GM19324 (cell line): ENCODE measurements around the gene FCN1.

ENCODE experiments used
- ATAC-seq: cut with Tn5 transposase; IDR thresholded peaks from one replicate; pipeline ENCODE4 v1.9.1; 2021; ENCODE audit warnings: mild to moderate bottlenecking, moderate library complexity; ENCODE audit not compliant: unreplicated experiment, low FRiP score

The FCN1 gene

DNA sequence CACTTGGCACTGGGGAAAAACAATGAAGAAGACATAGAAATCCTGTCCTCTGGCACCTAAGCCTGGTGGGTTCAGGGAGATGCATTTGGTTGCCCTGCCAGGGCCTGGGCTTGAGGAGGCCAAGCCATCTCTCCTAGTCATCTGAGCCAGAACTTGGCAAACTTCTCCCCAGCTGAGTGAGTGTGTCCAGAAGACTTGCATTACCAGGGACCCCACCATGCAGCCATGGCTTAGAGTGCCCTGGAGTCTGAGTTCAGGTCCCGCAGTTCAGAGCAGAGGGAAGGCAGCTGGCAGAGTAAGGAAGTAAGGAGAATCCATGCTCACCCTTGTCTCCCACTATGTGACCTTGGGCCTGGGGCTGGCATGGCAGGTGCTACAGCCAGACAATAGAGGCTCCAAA lies 37.4 kb upstream of the FCN1 start:
- no peak for ATAC-seq

DNA sequence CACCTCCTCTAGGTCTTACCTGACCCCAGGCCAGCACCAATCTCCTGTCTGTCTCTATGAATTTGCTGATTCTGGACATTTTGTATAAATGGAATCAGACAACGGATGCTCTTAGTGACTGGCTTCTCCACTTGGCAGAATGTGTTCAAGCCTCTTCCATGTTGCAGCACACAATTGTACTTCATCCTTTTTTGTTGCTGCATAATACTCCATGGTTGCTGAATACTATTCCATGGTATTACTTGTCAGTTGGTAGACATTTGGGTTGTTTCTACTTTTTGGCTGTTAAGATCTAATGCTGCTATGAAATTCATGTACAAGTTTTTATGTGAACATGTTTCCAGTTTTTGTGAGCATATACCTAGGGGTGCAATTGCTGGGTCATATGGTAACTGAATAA lies 34.3 kb upstream of the FCN1 start:
- no peak for ATAC-seq

DNA sequence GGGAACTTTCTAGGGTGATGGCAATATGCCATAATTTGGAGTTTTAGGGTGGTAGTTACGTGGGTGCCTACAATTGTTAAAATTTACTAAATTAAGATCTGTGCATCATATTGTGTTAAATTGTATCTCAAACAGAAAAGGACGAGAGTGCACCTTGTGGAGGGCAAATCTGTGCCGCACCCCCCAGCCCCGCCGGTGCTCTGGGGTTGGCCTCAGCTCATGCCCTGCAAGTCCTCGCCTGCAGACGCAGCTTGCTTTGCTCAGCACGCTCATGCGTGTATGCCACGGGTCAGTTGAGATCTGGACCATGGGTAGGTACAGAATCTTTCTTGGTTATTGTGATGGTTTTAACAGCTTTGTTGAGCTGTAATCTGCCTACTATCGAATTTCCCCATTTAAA lies 33.7 kb upstream of the FCN1 start:
- no peak for ATAC-seq

DNA sequence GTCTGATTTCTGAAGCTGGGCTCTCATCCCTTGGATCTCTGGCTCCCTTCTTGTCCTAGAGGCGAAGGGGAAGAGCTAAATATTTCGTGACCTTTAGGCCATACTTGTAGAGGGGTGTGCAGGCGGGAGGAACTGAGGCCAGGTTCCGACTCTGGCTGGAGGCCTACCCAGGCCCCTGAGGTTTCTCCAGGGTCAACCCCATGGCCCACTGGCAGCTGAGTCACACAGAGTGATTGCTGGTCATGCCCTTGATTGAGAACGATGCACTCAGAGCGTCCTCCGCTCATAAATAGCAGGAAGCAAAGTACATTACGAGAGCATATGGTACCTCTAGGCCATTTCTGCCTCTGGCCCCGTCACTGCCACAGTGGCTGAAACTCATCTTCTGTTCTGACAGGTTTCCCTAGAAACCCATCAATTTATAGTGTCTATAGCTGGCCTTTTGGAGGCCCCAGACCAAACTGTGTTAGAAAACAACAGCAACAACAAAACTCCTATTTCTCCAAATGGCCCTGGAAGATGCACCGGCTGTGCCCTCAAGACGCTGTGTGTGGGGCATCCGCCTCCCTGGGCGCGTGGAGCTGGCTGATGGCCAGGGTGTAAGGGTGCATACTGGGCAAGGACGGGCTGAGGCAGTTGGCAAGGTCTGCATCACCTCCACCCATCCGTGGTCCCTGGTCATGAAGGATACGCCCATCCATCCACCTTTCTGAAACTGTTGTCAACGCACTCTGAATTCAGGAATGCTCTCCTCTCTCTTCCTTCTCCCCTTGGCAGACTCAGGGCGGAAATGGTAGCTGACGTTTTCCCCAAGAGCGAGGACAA lies 32.9 kb upstream of the FCN1 start:
- no peak for ATAC-seq

DNA sequence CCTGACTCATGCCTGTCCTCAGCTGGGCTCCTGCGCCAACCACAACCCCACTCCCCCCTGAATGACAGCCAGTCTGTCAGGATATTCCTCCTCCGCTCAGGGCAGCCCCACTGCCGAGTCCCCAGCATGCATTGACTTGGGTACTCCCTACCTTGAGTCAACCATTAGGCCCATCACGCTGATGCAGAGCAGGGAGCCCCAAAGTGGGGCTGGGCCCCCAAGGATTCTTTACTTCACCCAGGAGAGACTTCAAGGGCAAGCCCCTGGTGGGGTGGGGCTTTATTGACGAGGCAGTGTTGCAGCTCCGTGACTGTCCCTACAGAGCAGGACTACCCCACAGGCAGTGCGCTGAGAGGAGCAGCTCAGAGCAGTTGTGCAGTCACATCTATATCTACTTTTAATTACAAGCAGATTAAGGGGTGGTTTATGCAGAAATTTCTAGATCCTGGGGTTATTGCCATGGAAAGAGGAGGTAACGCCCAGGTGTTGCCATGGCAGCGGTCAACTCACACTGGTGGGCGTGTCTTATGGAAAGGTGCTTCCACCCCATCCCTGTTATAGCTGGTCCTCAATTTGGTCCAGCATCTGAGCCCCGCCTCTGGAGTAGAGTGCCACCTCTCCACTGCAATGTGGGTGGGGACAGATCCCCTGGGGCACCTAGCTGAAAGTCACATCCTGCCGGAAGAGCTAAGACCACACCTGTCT lies 32.1 kb upstream of the FCN1 start:
- ATAC-seq = no peak

DNA sequence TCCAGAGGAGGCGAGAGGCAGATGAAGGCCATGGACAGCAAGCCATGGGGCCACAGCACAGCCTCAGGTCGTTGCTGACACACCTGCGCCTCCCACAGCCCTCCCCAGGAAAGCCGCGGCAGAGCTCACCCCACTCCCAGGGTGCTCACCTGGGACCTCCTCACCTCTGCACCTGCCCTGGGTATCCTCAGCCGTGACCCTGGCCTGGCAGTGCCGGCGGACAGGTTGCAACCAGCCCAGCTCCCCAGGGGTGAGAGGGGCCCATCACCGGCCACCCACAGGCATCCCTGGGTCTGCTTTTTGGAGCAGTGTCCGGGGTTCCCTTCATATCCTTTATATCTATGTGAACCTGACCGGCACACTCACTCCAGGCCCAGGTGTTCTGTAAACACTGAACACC lies 30.4 kb upstream of the FCN1 start:
- ATAC-seq = no peak

DNA sequence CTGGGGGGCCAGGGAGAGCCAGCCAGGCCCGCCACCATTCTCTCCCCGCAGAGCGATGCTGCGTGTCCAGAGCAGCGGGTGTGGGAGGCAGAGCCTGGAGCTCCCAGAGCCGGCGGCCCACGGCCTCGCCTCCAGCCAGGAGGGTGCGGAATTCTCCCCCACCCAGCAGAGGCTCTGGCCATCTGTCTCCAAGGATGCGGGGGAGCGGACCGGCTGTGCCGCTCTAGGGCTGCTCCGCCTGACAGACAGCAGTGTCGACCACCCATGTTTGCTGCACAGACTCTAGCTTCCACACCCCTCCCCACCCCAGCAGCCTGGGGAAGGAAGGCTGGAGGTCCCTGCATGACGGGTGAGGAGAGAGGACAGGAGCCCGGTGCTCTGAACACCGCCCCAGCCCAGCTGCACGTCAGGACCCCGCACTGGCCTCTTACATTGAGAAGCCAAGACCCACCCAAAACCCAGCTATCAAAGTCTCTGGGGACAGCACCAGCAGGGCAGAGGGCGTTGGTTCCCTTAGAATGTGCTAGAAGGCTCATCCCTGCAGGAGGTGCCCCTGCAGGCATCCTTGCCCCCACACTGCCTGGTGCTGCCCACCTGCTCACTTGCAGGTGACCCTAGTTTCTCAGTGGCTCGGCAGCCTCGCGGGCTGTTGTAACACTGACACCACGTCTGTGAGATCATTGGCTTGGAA lies 29.7 kb upstream of the FCN1 start:
- ATAC-seq = no peak

DNA sequence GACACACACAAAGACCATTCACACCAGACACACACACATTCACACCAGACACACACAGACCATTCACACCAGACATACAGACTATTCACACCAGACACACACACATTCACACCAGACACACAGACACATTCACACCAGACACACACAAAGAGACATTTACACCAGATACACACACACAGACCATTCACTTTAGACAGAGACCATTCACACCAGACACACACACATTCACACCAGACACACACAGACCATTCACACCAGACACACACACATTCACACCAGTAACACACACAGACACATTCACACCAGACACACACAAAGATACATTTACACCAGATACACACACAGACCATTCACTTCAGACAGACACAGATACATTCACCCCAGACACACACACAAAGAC lies 29.0 kb upstream of the FCN1 start:
- no peak for ATAC-seq

DNA sequence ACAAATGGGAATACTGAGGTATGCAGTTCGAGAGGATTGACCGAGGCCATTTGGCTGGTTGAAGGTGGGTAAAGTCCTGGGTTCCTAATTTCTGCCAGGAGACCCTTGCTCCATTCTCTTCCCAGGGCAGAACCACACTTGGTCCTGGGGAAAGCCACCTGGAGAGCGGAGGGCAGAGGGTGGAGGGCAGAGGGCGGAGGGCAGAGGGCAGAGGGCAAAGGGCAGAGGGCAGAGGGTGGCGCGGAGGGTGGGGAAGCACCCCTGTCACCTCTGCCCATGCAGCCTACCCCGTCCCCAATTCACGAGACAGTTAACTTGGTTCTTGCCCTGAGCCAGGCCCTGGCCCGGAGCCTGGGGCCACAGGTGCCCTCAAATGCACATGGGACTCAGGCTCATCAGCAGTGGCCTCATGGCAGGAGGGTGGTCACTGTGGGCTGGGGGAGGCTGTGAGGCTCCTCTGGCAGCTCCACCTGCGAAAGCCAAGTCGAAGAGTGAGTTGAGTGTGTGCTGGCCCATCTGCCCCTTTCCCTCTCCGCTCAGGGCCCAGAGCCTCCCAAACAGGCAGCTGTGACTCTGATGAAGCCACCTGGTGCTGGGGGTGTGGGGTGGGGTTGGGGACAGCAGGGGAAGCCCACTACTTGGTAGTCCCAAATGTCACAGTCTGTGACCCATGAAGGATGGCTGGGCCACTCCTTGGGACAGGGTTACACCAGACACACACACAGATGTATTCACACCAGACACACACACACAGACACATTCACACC lies 28.0 kb upstream of the FCN1 start:
- ATAC-seq = no peak

DNA sequence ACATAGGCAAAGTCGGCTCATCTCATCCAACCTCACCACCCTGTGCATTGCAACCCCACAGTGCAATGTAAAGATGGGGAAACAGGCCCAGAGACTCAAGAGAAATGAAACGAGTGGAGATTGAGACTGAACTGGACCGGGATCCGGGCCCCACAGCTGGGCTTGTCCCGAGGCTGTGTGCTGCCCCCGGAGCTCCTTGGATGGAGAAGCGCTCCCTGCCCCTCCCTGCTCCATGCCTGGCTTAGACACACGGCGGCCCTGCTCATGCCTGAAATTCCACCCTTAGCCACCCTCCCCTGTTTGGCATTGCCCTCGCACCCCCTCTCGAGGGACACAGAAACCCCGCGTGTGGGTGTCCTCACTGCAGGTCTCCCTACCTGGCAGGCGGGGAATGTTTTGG lies 27.2 kb upstream of the FCN1 start:
- no peak for ATAC-seq

DNA sequence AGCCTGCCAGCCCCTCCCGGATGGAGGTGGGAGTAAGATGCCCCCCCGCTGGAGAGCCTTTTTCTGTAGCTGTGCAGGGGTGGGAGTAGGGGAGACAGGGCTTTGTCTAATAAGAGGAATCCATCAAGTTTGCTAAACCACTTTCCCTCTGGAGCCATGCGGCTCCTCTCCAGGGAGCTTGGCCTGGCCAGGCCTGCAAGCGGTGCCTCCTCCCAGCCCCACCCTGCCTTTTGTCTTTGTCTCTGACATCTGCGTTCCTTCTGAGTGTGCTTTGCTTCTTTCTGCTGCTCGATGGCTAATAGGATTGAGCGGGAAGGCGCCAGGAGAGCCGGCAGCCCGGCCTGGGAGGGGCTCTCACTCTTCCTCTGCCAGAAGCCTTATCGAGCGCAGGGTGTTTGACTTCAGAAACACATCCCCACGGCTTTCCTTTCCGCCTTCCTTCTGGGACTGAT lies 26.7 kb upstream of the FCN1 start:
- ATAC-seq = no peak

DNA sequence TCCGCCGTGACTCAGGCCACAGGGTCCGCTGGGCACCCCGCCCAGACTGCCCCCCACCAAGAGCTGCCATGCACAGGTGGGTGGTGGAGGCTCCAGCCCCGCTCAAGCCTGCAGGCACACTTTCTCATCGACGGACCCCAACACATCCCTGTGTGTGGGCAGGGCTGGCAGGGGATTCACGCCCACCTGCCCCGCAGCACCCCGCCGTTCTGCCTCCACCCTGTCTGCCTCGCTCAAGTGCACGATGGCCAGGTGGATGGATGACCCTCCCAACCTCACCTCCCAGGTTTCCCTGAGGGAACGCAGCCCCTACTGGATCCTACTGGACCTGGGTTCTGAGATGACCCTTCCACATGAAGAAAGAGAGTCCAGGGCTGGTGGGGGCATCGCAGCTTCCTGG lies 26.1 kb upstream of the FCN1 start:
- no peak for ATAC-seq

DNA sequence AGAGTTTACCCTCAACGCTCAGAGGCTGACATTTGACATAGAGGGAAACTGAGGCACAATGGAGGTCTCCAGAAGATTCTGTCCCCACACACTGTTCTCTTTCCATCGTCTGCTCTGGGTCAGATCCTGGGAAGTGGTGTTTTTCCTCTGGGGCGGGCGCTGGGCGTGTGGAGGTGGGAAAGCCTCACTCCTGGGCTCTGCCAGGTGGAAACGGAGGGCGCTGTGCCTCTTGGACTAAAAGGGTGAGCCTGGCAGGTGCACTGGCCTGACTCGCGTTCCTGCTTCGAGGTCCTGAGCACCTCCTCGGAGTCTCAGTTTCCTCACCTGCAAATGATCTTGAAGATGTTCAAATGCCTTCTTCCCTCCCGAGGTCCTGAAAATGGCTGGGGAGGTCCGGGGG lies 25.7 kb upstream of the FCN1 start:
- ATAC-seq = no peak

DNA sequence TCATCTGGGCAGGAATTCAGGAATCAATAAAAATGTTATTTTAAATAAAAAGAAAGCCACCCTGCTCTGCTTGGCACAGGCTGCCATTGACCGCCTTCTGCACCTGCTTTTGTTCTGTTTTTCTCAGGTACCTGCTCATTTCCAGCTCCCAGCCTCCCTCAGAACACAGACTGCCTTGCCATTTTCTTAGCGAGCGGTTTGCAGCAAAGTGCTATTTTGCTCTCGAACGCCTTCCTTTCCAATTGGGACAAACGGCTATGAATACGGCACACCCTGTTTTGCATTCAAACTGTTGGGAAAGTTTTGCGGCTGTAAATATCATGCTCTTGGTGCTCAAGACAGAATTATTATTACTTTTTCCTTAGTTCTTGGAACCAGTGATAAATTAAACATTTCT lies 25.1 kb upstream of the FCN1 start:
- ATAC-seq = no peak

DNA sequence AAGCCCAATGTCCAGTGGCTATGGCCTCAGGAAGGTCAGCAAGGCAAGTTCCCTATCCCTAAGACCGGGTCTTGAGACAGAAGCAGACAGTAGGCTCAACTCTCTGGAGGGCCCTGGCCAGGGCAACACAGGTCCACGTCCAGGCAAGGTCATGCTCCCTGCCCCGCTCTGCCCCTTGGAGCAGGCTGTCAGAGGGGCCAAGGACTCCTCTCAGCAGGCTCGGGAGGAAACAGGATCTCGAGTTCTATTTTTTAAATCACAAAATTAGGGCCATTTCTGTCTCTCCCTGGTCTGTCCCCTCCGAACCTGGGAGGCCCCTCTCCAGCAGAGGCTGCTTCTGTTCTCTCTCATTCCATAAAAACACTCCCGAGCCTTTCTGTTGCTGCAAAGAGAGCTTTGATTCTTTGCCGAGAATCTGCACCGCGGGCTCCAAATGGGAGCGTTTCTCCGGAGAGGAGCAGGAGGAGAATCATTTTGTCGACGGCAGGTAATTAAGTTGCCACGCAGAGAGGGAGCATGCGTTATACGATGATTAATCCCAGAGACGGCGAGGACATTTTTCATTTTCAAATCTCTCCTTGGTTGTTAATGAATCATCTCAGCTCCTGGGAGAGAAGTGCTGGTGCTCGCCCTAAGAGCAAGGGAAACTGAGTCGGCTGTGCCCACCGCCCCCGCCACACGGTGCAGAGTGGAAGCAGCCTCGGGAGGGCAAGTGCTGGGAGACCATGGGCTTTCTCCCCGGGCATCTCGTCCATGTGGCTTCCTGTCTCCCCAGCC lies 24.5 kb upstream of the FCN1 start:
- ATAC-seq = no peak

DNA sequence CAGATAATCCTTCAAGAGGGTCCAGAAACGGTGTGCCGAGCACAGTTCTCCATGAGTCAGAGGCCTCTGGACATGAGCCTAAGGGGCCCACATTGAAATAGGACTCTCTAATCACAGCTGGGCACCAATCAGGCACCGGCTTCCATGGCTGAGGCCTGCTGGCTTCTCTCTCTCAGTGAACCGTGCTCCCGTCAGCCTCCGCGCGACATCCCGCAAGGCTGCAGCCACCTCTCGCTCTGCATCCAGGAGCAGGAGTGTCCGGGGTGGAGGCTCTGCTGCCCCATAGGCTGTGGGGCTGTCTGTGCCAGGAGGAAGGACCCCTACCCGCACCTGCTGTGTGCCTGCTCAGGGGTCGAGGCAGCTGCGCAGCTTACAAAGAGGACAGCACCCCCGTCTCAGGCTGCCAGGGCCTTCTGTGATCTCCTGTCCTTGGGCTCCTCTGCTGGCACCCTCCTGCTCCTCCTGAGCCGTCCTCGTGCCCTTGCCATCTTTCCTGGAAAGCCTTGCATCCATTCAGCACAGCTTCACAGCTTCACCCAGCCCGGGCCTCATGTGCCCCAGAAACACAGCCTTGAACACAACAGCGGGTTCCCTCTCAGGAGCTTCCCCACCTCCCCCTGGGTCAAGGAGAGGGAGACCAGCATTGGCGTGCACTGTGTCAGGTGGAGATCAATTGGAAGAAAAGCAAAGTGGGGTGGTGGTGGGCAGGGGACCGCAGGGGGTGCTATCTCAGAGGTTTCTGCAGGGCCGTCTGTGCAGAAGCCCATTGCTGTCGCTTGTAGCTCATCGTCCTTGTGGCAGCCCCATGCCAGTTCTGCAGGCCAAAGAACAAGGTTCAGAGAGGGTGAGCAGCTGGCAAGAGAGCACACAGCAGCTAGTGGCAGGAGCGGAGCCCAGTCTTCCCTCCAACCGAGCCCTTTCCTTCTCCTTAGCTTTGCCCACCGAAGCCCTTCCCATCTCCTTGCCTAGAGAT lies 22.8 kb upstream of the FCN1 start:
- ATAC-seq = no peak

DNA sequence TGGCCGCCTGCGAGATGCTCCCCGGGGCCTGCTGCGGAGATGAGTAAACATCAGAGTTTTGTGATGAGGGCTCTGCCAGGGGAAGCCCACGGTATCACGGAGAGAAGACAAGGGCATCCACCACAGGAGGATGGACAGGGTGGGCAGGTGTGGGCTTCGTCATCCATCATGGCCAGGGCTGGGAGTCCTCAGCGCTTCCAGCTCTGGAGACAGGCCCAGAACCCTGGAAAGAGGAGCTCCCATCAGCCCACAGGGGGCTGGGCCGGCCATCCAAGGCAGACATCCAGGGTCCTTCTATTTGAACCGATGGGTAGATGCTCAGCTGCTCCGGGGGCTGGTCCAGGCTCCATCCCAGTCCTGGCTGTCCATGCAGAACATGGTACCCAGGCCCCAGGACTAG lies 22.1 kb upstream of the FCN1 start:
- no peak for ATAC-seq

DNA sequence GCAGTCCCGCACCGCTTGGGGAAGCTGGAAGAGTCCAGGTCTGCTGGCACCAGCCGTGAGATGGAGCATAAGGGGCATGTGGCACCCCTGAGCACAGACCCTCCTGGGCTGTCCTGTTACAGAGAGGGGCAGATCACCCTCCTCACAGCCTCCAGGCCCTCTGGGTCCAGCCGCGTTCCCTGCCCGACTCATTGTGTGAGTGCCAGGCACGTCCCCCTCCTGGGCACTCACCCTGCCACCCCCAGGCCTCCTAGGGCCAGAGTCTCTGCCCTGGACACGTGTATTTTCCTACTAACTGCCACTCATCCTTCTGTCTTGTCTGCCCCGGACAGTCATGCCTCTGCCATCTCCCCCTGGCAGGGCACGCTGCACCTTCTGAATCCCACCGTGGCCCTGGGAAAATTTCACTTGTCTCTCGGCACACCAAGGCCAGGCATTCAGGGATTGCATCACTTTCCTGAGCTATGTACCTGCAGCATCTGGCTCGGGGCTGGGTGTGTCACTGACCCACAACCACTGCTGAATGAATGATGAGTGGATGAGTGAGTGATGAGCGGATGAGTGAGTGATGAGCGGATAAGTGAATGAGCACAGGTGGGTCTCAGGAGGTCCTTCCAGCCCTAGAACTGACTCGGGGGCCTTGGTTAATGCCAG lies 21.5 kb upstream of the FCN1 start:
- no peak for ATAC-seq
